Measurements from ENCODE around the gene RFX2.

DNA sequence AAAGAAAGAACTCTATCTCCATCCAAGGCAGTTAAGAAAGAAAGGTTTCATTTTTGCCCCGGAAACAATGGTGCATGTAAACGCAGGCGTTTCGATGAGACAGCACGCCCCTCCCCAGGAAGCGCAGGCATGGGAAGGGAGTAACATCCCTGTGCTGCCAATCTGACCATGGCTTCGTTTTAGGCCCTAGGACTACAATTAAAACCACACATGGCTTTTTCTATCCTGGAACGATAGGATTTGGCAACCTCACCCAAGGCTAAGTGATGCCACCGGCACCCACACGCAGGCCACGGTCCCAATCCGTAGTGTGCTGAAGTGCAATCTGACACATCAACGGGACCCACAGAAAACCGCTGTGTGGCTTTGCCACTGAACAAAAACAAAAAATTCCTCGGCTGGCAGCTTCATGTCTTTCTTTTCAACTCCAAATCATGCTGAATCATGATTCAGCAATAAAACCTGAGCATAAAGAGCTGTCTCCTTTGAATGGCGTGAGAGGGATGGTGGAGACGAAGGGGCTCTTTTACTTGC lies 156.6 kb downstream of the RFX2 start:
- TF ChIP-seq, protein P1, sequence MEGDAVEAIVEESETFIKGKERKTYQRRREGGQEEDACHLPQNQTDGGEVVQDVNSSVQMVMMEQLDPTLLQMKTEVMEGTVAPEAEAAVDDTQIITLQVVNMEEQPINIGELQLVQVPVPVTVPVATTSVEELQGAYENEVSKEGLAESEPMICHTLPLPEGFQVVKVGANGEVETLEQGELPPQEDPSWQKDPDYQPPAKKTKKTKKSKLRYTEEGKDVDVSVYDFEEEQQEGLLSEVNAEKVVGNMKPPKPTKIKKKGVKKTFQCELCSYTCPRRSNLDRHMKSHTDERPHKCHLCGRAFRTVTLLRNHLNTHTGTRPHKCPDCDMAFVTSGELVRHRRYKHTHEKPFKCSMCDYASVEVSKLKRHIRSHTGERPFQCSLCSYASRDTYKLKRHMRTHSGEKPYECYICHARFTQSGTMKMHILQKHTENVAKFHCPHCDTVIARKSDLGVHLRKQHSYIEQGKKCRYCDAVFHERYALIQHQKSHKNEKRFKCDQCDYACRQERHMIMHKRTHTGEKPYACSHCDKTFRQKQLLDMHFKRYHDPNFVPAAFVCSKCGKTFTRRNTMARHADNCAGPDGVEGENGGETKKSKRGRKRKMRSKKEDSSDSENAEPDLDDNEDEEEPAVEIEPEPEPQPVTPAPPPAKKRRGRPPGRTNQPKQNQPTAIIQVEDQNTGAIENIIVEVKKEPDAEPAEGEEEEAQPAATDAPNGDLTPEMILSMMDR (IDR thresholded peaks at IDR 0.05): no peak
- TF ChIP-seq EZH2phosphoT487 (IDR thresholded peaks at IDR 0.05): no peak
